Tibial artery (tissue), 4 donors: ENCODE measurements around the gene CSF1.

Source experiments
- DNase-seq, 2 donors: peaks; one replicate each; pipeline ENCODE4 v3.0.0-alpha.2; 2019
- H3K27ac ChIP-seq, 2 donors: fragments of 200-600 bp; sonication (generic) in 1 of 2; 1 replicate in 1 of 2; 2 replicates in 1 of 2; pipeline ENCODE4 v1.5.1; 2018 to 2019; ENCODE audit warnings: mild to moderate bottlenecking in 1 of 2
- H3K27me3 ChIP-seq, 2 donors: fragments of 200-600 bp; sonication (generic) in 1 of 2; one replicate each; pipeline versions ENCODE4 v1.5.1 to v1.6.0; 2016 to 2019
- H3K36me3 ChIP-seq, 3 donors: fragments of 200-600 bp; sonication (generic) in 2 of 3; one replicate each; pipeline ENCODE4 v1.5.1; 2016 to 2019; ENCODE audit warnings: mild to moderate bottlenecking in 2 of 3
- H3K4me1 ChIP-seq, 4 donors: fragments of 200-600 bp; sonication (generic) in 2 of 4; 1 replicate in 3 of 4; 2 replicates in 1 of 4; pipeline ENCODE4 v1.5.1; 2016 to 2019
- H3K4me3 ChIP-seq, 2 donors: fragments of 200-600 bp; sonication (generic) in 1 of 2; 1 replicate in 1 of 2; 2 replicates in 1 of 2; pipeline ENCODE4 v1.5.1; 2018 to 2019; ENCODE audit warnings: mild to moderate bottlenecking in 2 of 2
- H3K9me3 ChIP-seq, 3 donors: fragments of 200-600 bp; sonication (generic) in 1 of 3; one replicate each; pipeline ENCODE4 v1.5.1; 2016 to 2019
- intact Hi-C: fragments of 100-400 bp; cut with DNase I; formaldehyde crosslinking; loops from one replicate; pipeline ENCODE4 v1.15.0; 2023; ENCODE audit warnings: low total_unique reads
- TF ChIP-seq, protein P1 (sequence below), 2 experiments: fragments of 200-600 bp in 1 of 2; fragments of 450-650 bp in 1 of 2; IDR thresholded peaks; one replicate each; pipeline ENCODE4 v1.5.1; 2017 to 2019; ENCODE audit warnings: antibody characterized with exemption in 2 of 2, mild to moderate bottlenecking in 1 of 2, moderate library complexity in 1 of 2

CSF1 gene

DNA sequence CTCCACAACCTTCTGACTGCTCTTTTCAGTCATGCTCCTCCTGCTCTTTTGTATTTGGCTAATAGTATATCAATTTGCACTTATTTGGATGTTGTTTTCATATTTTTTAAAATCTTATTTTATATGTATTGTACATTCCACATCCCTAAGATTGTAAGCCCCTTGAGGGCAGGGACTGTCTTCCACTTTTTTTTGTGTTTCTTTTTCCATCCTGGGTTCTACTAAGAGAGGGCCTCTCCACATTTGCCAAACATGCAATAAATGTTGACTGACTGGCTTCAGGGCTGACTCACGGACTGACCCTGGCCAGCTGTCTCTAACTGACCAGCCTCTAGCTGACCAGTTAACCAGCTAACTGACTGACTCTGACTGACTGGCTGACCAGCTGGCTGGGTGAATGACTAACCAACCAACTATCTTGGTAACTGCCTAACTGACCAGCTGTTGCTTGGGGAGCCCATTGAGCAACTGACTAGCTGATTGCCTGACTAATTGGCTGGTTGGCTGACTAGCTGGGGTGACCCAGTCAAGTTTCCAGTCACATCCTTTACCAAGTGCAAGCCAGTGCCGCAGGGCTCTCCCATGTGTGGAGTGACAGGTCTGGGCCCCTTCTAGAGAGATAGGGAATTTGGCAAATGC, 16.1 kb downstream of the CSF1 start:
- H3K4me1 ChIP-seq = peaks cover 0 to 55% (median 49%) of the 10 kb centered on the region in 4 donors
- no peak overlapping the region for H3K4me3 ChIP-seq
- peaks cover 33 to 65% (median 65%) of the 10 kb centered on the region in 3 donors for H3K36me3 ChIP-seq
- H3K27ac ChIP-seq = peak overlapping the region; percentile 70 to 78
- TF ChIP-seq, protein P1, sequence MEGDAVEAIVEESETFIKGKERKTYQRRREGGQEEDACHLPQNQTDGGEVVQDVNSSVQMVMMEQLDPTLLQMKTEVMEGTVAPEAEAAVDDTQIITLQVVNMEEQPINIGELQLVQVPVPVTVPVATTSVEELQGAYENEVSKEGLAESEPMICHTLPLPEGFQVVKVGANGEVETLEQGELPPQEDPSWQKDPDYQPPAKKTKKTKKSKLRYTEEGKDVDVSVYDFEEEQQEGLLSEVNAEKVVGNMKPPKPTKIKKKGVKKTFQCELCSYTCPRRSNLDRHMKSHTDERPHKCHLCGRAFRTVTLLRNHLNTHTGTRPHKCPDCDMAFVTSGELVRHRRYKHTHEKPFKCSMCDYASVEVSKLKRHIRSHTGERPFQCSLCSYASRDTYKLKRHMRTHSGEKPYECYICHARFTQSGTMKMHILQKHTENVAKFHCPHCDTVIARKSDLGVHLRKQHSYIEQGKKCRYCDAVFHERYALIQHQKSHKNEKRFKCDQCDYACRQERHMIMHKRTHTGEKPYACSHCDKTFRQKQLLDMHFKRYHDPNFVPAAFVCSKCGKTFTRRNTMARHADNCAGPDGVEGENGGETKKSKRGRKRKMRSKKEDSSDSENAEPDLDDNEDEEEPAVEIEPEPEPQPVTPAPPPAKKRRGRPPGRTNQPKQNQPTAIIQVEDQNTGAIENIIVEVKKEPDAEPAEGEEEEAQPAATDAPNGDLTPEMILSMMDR (IDR thresholded peaks at IDR 0.05) = no peak
- intact Hi-C loops = loop anchor here (10.0 kb wide), 1 partner anchor 272 kb away; the partner anchor contains the start of gene GSTM4
- no peaks in the 10 kb centered on the region for H3K27me3 ChIP-seq
- no peak for DNase-seq
- no peaks in the 10 kb centered on the region for H3K9me3 ChIP-seq

DNA sequence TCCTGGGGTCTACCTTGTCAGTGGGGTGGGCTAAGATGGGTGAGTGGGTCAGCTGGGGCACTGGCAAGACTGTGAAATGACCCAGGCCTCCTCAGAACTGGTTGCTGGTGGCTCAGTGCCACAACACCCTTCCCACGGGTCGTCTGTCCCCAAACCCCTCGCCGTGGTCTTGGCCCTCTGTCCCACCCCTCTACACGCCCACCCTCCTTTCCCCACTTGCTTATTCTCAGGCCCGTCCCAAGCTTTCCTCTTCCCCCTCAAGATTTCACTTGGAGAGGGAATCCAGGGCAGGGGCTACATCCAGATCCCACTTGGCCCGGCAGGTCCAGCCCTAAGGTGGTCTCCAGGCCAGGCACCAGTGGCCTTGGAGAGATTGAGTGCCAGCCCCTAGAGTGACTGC, 16.7 kb downstream of the CSF1 start:
- Histone ChIP-seq H3K4me3 (no peak overlapping the region), H3K4me1 (peaks cover 0 to 55% (median 49%) of the 10 kb centered on the region in 4 donors), H3K27me3 (no peaks in the 10 kb centered on the region), H3K27ac (peak overlapping the region; percentile 70 to 78), H3K36me3 (peaks cover 33 to 59% (median 59%) of the 10 kb centered on the region in 3 donors), H3K9me3 (no peaks in the 10 kb centered on the region)
- intact Hi-C loops = loop anchor here (10.0 kb wide), 1 partner anchor 273 kb away; the partner anchor contains the start of gene GSTM4
- no peak for DNase-seq
- TF ChIP-seq, protein P1 (IDR thresholded peaks at IDR 0.05) = no peak

DNA sequence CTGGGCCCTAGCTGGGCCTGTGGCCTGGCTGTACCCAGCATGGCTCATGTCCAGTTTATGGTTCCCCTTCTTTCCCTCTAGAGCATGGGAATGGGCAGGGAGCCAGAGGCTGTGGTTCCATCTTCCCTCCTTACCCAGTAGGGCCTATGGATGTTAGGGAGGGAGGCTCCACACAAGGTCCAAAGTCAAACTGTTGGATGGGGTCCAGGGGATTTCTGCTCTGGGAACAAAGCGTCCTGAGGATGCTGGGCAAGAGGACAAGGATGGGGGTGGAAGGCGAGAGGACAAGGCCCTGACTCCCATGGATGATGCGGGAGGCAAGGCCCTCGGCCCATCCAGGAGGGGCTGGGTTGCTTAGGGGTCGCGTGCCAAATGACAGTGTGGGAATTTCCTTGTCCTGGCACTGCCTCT, 17.3 kb downstream of the CSF1 start:
- peak; percentile 90 to 91 for DNase-seq
- TF ChIP-seq, protein P1 (IDR thresholded peaks at IDR 0.05) = no peak
- H3K27ac ChIP-seq = peak overlapping the region; percentile 70 to 78
- H3K9me3 ChIP-seq = no peaks in the 10 kb centered on the region
- H3K4me3 ChIP-seq = no peak overlapping the region
- H3K4me1 ChIP-seq = peaks cover 0 to 55% (median 49%) of the 10 kb centered on the region in 4 donors
- H3K27me3 ChIP-seq = no peaks in the 10 kb centered on the region
- peaks cover 31 to 54% (median 53%) of the 10 kb centered on the region in 3 donors for H3K36me3 ChIP-seq
- intact Hi-C loops = loop anchor here (10.0 kb wide), 1 partner anchor 273 kb away; the partner anchor contains the start of gene GSTM4

DNA sequence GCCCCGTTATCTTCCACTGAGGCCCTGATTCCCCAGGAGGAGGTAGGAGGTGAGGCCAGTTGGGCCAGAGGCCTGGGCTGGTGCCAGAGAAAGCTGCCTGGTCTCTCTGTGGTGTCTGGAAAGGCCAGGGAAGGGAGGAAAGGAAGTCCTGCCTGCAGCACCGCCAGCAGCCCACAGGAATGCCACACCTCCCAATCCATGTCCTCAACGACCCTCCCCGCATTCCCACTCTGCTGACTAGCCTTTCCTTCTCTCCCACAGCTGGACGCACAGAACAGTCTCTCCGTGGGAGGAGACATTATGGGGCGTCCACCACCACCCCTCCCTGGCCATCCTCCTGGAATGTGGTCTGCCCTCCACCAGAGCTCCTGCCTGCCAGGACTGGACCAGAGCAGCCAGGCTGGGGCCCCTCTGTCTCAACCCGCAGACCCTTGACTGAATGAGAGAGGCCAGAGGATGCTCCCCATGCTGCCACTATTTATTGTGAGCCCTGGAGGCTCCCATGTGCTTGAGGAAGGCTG, 18.0 kb downstream of the CSF1 start:
- H3K27ac ChIP-seq = peak overlapping the region; percentile 70 to 78
- intact Hi-C loops = loop anchor here (10.0 kb wide), 1 partner anchor 274 kb away; the partner anchor contains the start of gene GSTM4
- TF ChIP-seq, protein P1 (IDR thresholded peaks at IDR 0.05) = no peak
- no peak overlapping the region for H3K4me3 ChIP-seq
- H3K27me3 ChIP-seq = no peaks in the 10 kb centered on the region
- peaks cover 23 to 47% (median 46%) of the 10 kb centered on the region in 3 donors for H3K36me3 ChIP-seq
- peak; percentile 67 to 78 for DNase-seq
- H3K4me1 ChIP-seq = peaks cover 0 to 56% (median 49%) of the 10 kb centered on the region in 4 donors
- H3K9me3 ChIP-seq = no peaks in the 10 kb centered on the region

DNA sequence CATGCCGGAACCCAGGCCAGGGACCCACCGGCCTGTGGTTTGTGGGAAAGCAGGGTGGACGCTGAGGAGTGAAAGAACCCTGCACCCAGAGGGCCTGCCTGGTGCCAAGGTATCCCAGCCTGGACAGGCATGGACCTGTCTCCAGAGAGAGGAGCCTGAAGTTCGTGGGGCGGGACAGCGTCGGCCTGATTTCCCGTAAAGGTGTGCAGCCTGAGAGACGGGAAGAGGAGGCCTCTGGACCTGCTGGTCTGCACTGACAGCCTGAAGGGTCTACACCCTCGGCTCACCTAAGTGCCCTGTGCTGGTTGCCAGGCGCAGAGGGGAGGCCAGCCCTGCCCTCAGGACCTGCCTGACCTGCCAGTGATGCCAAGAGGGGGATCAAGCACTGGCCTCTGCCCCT, 18.5 kb downstream of the CSF1 start:
- H3K36me3 ChIP-seq = peaks cover 18 to 41% (median 41%) of the 10 kb centered on the region in 3 donors
- no peak for DNase-seq
- peak overlapping the region; percentile 70 to 78 for H3K27ac ChIP-seq
- H3K4me1 ChIP-seq = peaks cover 0 to 61% (median 50%) of the 10 kb centered on the region in 4 donors
- no peaks in the 10 kb centered on the region for H3K9me3 ChIP-seq
- TF ChIP-seq, protein P1 (IDR thresholded peaks at IDR 0.05) = no peak
- intact Hi-C loops = loop anchor here (10.0 kb wide), 1 partner anchor 274 kb away; the partner anchor contains the start of gene GSTM4
- H3K4me3 ChIP-seq = no peak overlapping the region
- no peaks in the 10 kb centered on the region for H3K27me3 ChIP-seq
